GM23338 (cell line): Measurements from ENCODE around the gene NR4A2. TPM values are rescaled to one million over a fixed set of nuclear protein-coding genes. Genes with fewer than 3 reads are reported as not detected.

Experiments used
- ATAC-seq: fragments of 200-7000 bp; cut with Tn5 transposase; 3 replicates; pipeline ENCODE4 v1.9.1; 2020
- DNase-seq: peaks from one replicate; pipeline ENCODE4 v3.0.0-alpha.2; 2015; ENCODE audit warnings: low spot score
- H2AFZ ChIP-seq: fragments of 200-600 bp; sonication (generic); 2 replicates; pipeline ENCODE4 v1.8.0; 2016; ENCODE audit warnings: antibody characterized with exemption, mild to moderate bottlenecking, moderate library complexity
- H3F3A ChIP-seq: fragments of 200-600 bp; sonication (generic); replicated peaks from 2 replicates; pipeline ENCODE4 v1.8.0; 2017; ENCODE audit warnings: antibody characterized with exemption, mixed run types, low read depth
- H3K27ac ChIP-seq: fragments of 200-600 bp; sonication (generic); 2 replicates; pipeline ENCODE4 v1.6.1; 2016; ENCODE audit warnings: low read depth
- H3K27me3 ChIP-seq: fragments of 200-600 bp; sonication (generic); 2 replicates; pipeline ENCODE4 v1.8.0; 2016; ENCODE audit warnings: mild to moderate bottlenecking, mixed run types, moderate library complexity; ENCODE audit not compliant: insufficient read depth
- H3K36me3 ChIP-seq: fragments of 200-600 bp; sonication (generic); 2 replicates; pipeline ENCODE4 v1.8.0; 2016; ENCODE audit warnings: mild to moderate bottlenecking; ENCODE audit not compliant: insufficient read depth
- H3K4me1 ChIP-seq: fragments of 200-600 bp; sonication (generic); 2 replicates; pipeline ENCODE4 v1.8.0; 2016; ENCODE audit warnings: mild to moderate bottlenecking, moderate library complexity; ENCODE audit not compliant: insufficient read depth
- H3K4me2 ChIP-seq: fragments of 200-600 bp; sonication (generic); 2 replicates; pipeline ENCODE4 v1.7.1; 2017; ENCODE audit warnings: mixed run types
- H3K4me3 ChIP-seq: fragments of 200-600 bp; sonication (generic); 2 replicates; pipeline ENCODE4 v1.6.1; 2016; ENCODE audit warnings: mixed run types
- H3K79me2 ChIP-seq: fragments of 200-600 bp; sonication (generic); replicated peaks from 2 replicates; pipeline ENCODE4 v1.8.0; 2017; ENCODE audit warnings: mild to moderate bottlenecking; ENCODE audit not compliant: insufficient read depth
- H3K9me2 ChIP-seq: fragments of 200-600 bp; sonication (generic); 2 replicates; pipeline ENCODE4 v1.8.0; 2017; ENCODE audit not compliant: insufficient read depth
- H4K20me1 ChIP-seq: fragments of 200-600 bp; sonication (generic); replicated peaks from 2 replicates; pipeline ENCODE4 v1.8.0; 2017; ENCODE audit warnings: mild to moderate bottlenecking; ENCODE audit not compliant: insufficient read depth
- H3K27ac Mint-ChIP-seq: 2 replicates; pipeline ENCODE4 v1.8.0; 2020; ENCODE audit warnings: inconsistent platforms, mild to moderate bottlenecking, moderate library complexity, mixed read lengths
- H3K27me3 Mint-ChIP-seq: 3 replicates; pipeline ENCODE4 v1.8.0; 2022; ENCODE audit warnings: low read depth, mild to moderate bottlenecking, moderate library complexity, mixed read lengths, inconsistent platforms; ENCODE audit not compliant: insufficient read depth, poor library complexity
- H3K36me3 Mint-ChIP-seq: 3 replicates; pipeline ENCODE4 v1.8.0; 2021; ENCODE audit warnings: low read depth, mild to moderate bottlenecking, inconsistent platforms, moderate library complexity, mixed read lengths
- H3K4me1 Mint-ChIP-seq: 3 replicates; pipeline ENCODE4 v1.8.0; 2020; ENCODE audit warnings: mild to moderate bottlenecking, inconsistent platforms, mixed read lengths
- H3K4me3 Mint-ChIP-seq: 3 replicates; pipeline ENCODE4 v1.8.0; 2021; ENCODE audit warnings: moderate library complexity, mild to moderate bottlenecking, inconsistent platforms, mixed read lengths
- H3K9me3 Mint-ChIP-seq: 3 replicates; pipeline ENCODE4 v1.8.0; 2020; ENCODE audit warnings: moderate library complexity, mild to moderate bottlenecking, inconsistent platforms, mixed read lengths
- EZH2 ChIP-seq: fragments of 200-600 bp; sonication (generic); IDR thresholded peaks from one replicate; pipeline ENCODE4 v1.8.0; 2017; ENCODE audit warnings: antibody characterized with exemption, mild to moderate bottlenecking, low read depth; ENCODE audit not compliant: unreplicated experiment
- EZH2phosphoT487 ChIP-seq: fragments of 200-600 bp; sonication (generic); IDR thresholded peaks from one replicate; pipeline ENCODE4 v1.8.1; 2018; ENCODE audit warnings: antibody characterized with exemption; ENCODE audit not compliant: unreplicated experiment
- JUNB ChIP-seq: IDR thresholded peaks from one replicate; pipeline ENCODE4 v1.6.1; 2016; ENCODE audit warnings: antibody characterized with exemption; ENCODE audit not compliant: unreplicated experiment
- POLR2AphosphoS5 ChIP-seq: IDR thresholded peaks from 2 replicates; pipeline ENCODE4 v1.6.1; 2016; ENCODE audit warnings: antibody characterized with exemption, low read depth
- ZNF114 ChIP-seq: fragments of 250-450 bp; sonication (Bioruptor Pico); IDR thresholded peaks from 2 replicates; pipeline ENCODE4 v1.5.0; 2020; ENCODE audit warnings: mild to moderate bottlenecking, moderate library complexity
- polyA plus RNA-seq: library from polyadenylated mRNA; unstranded; fragments of >200 nt; fragmentation: Nextera tagmentation; extraction: Ambion mirVana; gene quantifications from 2 replicates; pipeline ENCODE4 v1.2.1, GENCODE V29; 2016
- total RNA-seq: library from RNA; depleted of rRNA; stranded (reverse); fragments of >200 nt; shearing (Covaris generic); gene quantifications from 2 replicates; pipeline ENCODE4 v1.2.3, GENCODE V29; 2014
- TF ChIP-seq, protein P1 (sequence below): fragments of 250-450 bp; sonication (Bioruptor Pico); IDR thresholded peaks from 2 replicates; pipeline ENCODE4 v1.5.0; 2020; ENCODE audit warnings: mild to moderate bottlenecking, moderate library complexity

NR4A2 gene
- total and polyA plus RNA-seq, 2 experiments from 2014 or later: 0.49 to 0.71 TPM

DNA sequence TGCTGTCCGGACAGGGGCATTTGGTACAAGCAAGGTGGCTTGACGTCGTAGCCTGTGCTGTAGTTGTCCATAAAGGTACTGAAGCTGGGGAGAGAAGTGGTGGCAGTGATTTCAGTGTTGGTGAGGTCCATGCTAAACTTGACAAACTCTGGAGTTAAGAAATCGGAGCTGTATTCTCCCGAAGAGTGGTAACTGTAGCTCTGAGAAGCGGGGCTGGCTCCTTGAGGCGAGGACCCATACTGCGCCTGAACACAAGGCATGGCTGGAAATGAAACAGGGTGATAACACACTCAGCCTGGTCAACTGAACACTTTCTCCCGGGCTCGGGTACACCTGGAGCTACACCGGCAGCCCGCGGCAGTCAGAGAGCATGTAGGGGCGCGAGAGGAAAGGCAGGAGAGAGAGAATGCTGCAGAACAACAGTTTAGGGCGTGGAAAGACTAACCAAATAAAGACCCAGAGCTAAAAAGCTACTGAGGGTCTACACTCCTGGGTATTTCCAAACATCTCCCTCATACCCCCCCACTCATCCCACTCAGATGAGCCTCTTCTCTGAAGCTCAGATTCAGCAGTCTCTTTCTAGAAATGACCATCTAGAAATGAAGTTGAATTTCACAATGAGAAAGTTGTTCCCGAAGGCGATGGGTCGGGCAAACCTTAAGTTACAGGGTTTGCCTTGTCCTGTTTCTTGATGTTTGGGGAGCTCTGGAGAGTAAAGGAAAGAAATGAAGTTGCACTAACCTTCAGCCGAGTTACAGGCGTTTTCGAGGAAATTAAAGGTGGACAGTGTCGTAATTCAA is 2.4 kb downstream of the NR4A2 start:
- DNase-seq (peak; percentile 42), ATAC-seq (no peak)
- no peak overlapping the region for H3K27ac Mint-ChIP-seq
- Histone ChIP-seq H3K4me2 (peak overlapping the region; percentile 77), H3K4me1 (peaks cover 58% of the 10 kb centered on the region), H3K79me2 (no peaks in the 10 kb centered on the region), H4K20me1 (peaks cover 24% of the 10 kb centered on the region), H3K9me2 (no peaks in the 10 kb centered on the region), H3K27ac (no peak overlapping the region), H3K27me3 (peaks cover 90% of the 10 kb centered on the region), H3K36me3 (no peaks in the 10 kb centered on the region), H2AFZ (peak overlapping the region; percentile 92), H3F3A (peaks cover 16% of the 10 kb centered on the region), H3K4me3 (peak overlapping the region; percentile 67)
- peaks cover 47% of the 10 kb centered on the region for H3K4me1 Mint-ChIP-seq
- no peaks in the 10 kb centered on the region; the same call in 2 of the 3 replicates for H3K9me3 Mint-ChIP-seq
- TF ChIP-seq EZH2phosphoT487: peak; percentile 7
- TF ChIP-seq ZNF114 (CRISPR knock-in tag): no peak
- TF ChIP-seq EZH2: peak; percentile 79
- H3K36me3 Mint-ChIP-seq: peaks cover 11% of the 10 kb centered on the region; the same call in 2 of the 3 replicates
- H3K4me3 Mint-ChIP-seq: peak overlapping the region; percentile 61; the same call in 2 of the 3 replicates
- peaks cover 77% of the 10 kb centered on the region for H3K27me3 Mint-ChIP-seq

GRCh38 chr2:156329031-156329926 is 3.2 kb downstream of the NR4A2 start:
- Mint-ChIP-seq H3K27me3 (peaks cover 79% of the 10 kb centered on the region), H3K4me3 (peak overlapping the region; percentile 61), H3K9me3 (no peaks in the 10 kb centered on the region; the same call in 2 of the 3 replicates), H3K36me3 (peaks cover 11% of the 10 kb centered on the region; the same call in 2 of the 3 replicates), H3K27ac (no peak overlapping the region), H3K4me1 (peaks cover 45% of the 10 kb centered on the region)
- ATAC-seq (peak; percentile 3), DNase-seq (peak; percentile 78)
- Histone ChIP-seq H3K4me1 (peaks cover 60% of the 10 kb centered on the region), H3F3A (peaks cover 17% of the 10 kb centered on the region), H3K9me2 (no peaks in the 10 kb centered on the region), H3K4me2 (peak overlapping the region; percentile 77), H3K27me3 (peaks cover 93% of the 10 kb centered on the region), H3K4me3 (peak overlapping the region; percentile 67), H3K36me3 (no peaks in the 10 kb centered on the region), H4K20me1 (peaks cover 24% of the 10 kb centered on the region), H3K27ac (no peak overlapping the region), H3K79me2 (no peaks in the 10 kb centered on the region), H2AFZ (peak overlapping the region; percentile 92)
- TF ChIP-seq EZH2 (peak; percentile 77), POLR2AphosphoS5 (no peak), JUNB (no peak)
- TF ChIP-seq, protein P1, sequence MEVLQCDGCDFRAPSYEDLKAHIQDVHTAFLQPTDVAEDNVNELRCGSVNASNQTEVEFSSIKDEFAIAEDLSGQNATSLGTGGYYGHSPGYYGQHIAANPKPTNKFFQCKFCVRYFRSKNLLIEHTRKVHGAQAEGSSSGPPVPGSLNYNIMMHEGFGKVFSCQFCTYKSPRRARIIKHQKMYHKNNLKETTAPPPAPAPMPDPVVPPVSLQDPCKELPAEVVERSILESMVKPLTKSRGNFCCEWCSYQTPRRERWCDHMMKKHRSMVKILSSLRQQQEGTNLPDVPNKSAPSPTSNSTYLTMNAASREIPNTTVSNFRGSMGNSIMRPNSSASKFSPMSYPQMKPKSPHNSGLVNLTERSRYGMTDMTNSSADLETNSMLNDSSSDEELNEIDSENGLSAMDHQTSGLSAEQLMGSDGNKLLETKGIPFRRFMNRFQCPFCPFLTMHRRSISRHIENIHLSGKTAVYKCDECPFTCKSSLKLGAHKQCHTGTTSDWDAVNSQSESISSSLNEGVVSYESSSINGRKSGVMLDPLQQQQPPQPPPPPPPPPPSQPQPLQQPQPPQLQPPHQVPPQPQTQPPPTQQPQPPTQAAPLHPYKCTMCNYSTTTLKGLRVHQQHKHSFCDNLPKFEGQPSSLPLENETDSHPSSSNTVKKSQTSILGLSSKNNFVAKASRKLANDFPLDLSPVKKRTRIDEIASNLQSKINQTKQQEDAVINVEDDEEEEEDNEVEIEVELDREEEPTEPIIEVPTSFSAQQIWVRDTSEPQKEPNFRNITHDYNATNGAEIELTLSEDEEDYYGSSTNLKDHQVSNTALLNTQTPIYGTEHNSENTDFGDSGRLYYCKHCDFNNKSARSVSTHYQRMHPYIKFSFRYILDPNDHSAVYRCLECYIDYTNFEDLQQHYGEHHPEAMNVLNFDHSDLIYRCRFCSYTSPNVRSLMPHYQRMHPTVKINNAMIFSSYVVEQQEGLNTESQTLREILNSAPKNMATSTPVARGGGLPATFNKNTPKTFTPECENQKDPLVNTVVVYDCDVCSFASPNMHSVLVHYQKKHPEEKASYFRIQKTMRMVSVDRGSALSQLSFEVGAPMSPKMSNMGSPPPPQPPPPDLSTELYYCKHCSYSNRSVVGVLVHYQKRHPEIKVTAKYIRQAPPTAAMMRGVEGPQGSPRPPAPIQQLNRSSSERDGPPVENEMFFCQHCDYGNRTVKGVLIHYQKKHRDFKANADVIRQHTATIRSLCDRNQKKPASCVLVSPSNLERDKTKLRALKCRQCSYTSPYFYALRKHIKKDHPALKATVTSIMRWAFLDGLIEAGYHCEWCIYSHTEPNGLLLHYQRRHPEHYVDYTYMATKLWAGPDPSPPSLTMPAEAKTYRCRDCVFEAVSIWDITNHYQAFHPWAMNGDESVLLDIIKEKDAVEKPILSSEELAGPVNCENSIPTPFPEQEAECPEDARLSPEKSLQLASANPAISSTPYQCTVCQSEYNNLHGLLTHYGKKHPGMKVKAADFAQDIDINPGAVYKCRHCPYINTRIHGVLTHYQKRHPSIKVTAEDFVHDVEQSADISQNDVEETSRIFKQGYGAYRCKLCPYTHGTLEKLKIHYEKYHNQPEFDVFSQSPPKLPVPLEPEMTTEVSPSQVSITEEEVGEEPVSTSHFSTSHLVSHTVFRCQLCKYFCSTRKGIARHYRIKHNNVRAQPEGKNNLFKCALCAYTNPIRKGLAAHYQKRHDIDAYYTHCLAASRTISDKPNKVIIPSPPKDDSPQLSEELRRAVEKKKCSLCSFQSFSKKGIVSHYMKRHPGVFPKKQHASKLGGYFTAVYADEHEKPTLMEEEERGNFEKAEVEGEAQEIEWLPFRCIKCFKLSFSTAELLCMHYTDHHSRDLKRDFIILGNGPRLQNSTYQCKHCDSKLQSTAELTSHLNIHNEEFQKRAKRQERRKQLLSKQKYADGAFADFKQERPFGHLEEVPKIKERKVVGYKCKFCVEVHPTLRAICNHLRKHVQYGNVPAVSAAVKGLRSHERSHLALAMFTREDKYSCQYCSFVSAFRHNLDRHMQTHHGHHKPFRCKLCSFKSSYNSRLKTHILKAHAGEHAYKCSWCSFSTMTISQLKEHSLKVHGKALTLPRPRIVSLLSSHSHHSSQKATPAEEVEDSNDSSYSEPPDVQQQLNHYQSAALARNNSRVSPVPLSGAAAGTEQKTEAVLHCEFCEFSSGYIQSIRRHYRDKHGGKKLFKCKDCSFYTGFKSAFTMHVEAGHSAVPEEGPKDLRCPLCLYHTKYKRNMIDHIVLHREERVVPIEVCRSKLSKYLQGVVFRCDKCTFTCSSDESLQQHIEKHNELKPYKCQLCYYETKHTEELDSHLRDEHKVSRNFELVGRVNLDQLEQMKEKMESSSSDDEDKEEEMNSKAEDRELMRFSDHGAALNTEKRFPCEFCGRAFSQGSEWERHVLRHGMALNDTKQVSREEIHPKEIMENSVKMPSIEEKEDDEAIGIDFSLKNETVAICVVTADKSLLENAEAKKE: no peak
